GM19035 (cell line): ENCODE results near the gene TRPV3.

Experiments used
- ATAC-seq: cut with Tn5 transposase; IDR thresholded peaks from one replicate; pipeline ENCODE4 v1.9.1; 2021; ENCODE audit not compliant: unreplicated experiment

TRPV3 gene

GRCh38 chr17:3547628-3548027, 10.0 kb downstream of the TRPV3 start:
- no peak for ATAC-seq

GRCh38 chr17:3546997-3547396, 10.6 kb downstream of the TRPV3 start:
- no peak for ATAC-seq

DNA sequence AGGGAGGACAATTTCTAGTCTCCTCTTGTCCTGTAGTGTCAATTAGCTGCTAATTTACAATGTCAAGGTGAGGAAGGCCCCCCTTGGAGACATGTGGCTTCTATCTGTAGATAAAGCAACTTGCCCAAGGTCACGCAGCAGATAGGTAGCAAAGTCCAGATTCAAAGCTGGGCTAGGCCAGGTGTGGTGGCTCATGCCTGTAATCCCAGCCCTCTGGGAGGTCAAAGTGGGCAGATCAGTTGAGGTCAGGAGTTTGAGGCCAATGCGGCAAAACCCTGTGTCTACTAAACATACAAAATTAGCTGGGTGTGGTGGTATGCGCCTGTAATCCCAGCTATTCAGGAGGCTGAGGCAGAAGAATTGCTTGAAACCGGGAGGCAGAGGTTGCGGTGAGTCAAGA, 11.1 kb downstream of the TRPV3 start:
- ATAC-seq, result no peak

- no peak for ATAC-seq
Observed at GRCh38 chr17:3545151-3545550, 12.5 kb downstream of the TRPV3 start.

- ATAC-seq, result no peak
Observed at GRCh38 chr17:3544365-3544764, 13.2 kb downstream of the TRPV3 start.

GRCh38 chr17:3543453-3543852, 14.2 kb downstream of the TRPV3 start:
- no peak for ATAC-seq

DNA sequence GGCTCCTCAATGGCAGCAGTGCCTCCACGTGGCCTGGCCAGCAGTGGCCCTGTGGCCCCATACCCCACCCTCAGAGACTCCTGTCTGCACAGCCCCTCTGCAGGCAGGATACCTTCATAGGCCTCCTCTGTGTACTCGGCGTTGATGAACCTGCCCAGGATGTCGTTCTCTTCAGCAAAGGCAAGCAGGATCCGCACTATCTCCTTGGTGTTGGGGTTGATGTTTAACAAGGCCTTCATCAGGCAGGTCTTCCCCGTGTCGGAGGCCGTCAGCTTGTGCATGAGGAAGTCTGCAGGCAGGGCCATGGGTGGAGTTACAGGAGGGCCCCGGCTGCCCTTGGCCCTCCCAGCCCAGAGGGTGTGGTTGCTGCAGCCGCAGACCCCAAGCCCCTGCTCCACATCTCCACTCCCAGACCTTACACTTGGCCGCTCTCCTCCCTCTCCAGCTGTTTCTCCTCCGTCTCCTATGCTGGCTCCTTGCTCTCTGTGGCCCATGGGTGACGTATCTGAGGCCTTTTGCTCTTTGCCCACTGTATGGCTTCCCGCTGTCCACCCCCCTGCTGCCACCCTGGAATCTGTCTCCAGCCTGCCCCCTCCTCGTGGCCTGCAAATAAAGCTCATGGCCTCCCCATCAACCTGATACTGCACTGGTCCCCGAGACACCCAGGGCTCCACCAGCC, 15.1 kb downstream of the TRPV3 start:
- ATAC-seq, result no peak

GRCh38 chr17:3539881-3540540, 17.6 kb downstream of the TRPV3 start:
- no peak for ATAC-seq

- ATAC-seq, result no peak
Observed at GRCh38 chr17:3536716-3537115, 20.9 kb downstream of the TRPV3 start.

DNA sequence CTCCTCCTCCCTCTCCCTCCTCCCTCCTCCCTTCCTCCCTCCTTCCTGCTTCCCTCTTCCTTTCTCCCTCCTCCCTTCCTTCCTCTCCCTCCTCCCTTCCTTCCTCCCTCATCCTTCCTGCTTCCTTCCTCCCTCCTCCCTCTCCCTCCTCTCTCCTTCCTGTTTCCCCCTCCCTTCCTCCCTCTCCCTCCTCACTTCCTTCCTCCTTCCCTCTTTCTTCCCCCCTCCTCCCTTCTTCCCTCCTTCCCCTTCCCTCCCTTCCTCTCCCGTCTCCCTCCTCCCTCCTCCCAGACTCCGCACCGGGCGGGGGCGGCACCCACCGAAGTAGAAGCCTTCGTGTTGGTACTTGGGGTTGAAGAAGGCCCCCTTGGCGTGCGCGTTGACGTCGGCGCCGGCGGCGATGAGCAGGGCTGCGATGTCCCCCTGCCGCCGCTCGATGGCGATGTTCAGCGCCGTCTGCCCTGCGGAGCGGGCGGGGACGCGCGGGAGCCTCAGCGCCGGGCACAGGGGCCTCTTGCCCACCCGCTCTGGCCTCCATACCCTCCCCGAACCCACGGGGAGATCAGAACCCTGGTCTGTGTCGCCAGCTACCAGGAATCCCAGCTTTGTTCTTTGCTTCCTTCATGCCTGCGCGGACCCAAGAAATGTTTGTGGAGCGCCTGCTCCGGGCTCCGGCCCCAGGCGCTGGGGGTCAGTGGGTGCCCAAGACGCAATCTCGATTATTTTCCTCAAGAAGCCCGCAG, 22.2 kb downstream of the TRPV3 start:
- no peak for ATAC-seq

DNA sequence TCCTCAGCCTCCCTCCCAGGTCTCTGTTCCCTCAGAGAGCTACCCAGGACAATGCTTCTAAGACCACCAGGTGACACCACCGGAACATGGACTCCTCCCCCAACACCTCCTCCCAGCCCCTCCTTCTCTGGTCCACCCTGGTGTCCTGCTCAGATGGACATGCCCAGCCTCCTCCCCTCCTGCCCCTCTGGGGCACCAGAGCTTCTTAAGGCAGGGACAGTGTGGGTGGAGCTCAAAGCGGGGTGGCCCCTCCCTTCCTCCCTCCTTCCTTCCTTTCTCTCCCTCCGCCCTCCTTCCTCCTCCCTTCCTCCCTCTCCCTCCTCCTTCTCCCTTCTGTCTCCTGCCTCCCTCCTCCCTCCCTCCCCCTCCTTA, 22.7 kb downstream of the TRPV3 start:
- no peak for ATAC-seq

- no peak for ATAC-seq
Observed at GRCh38 chr17:3533752-3534151, 23.9 kb downstream of the TRPV3 start.

DNA sequence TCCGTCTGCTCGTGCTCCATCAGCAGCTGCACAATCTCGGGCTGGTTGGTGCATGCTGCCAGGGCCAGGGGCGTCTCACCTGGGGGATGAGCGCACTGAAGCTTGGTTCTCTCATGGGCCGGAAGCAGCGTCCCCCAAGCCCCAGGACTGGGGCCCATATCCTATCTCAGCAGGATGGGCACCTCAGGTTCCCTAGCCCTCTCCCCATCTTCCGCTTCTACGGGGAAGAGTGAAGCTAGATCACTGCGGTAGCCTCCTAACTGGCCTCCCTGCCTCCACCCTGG, 24.8 kb downstream of the TRPV3 start:
- no peak for ATAC-seq

DNA sequence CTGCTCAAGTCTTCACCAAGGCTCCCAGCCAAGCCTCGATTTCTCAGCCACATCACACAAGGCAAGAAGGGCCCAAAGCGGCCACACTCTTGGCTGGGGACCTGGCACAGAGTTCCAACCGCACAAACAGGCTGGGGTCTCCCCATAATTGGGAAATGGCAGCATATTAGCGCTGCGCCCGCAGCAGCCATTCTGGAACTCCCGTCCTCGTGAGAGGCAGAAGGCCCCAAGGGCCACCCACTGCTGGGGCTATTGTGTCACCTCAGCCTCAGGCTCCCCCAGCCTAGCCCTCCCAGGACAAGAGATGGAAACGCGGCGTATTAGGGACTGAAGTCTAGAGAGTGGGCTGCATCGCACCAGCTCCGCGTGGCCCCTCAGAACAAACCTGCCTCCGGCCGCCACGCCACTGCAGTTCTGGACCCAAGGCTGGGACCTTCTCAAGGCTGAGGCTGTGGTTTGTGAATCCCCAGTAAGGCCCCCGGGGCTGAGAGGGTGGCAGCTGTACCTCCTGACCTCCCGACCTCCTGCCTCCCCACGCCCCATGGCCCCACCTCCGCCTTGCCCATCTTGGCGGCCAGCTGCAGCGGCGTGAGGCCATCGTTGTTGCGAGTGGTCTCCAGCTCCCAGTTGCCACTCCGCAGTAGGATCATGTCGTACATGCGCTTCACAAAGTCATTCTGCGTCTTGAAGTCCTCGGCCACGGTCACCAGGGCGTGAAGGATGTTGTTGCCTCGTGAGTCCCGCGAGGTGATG, 25.3 kb downstream of the TRPV3 start:
- no peak for ATAC-seq

DNA sequence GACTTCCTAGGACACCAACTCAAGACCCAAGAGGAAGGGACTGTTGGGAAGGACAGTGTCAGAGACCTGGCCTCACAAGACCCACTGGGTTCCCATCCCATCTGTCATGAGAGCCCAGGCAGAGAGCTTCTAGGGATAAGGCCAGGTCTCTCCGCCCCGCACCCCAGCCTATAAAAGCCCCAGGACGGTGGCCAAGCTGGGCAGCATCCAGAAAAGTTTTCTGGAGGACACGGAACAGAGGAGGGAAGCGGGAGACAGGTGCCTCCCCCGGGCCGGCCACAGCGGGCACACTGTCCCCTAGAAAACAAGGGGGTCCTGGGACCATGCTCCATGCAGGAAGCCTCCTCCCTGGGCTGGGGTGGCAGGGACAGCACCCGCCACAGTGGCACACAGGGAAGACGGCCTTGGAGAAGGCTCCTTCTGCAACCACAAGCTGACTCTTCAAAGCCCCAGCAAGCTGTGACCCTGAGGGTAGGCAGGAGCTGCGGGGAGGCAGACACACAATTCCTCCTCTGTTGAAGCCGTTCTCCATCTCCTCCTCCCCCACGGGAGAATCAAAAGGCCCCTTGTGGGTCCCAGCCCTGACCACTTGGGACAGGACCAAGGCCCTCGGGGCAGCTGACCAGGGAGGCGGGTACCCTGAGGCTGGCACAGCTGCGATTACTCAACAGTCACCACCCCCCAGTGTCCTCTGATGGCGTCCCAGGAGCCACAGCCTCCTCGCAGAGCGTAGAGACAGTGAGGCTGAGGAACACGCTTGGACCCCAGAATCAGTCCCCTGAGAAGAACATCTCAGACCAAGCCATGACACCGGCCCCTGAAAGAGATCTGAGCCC, 26.1 kb downstream of the TRPV3 start:
- ATAC-seq, result no peak

DNA sequence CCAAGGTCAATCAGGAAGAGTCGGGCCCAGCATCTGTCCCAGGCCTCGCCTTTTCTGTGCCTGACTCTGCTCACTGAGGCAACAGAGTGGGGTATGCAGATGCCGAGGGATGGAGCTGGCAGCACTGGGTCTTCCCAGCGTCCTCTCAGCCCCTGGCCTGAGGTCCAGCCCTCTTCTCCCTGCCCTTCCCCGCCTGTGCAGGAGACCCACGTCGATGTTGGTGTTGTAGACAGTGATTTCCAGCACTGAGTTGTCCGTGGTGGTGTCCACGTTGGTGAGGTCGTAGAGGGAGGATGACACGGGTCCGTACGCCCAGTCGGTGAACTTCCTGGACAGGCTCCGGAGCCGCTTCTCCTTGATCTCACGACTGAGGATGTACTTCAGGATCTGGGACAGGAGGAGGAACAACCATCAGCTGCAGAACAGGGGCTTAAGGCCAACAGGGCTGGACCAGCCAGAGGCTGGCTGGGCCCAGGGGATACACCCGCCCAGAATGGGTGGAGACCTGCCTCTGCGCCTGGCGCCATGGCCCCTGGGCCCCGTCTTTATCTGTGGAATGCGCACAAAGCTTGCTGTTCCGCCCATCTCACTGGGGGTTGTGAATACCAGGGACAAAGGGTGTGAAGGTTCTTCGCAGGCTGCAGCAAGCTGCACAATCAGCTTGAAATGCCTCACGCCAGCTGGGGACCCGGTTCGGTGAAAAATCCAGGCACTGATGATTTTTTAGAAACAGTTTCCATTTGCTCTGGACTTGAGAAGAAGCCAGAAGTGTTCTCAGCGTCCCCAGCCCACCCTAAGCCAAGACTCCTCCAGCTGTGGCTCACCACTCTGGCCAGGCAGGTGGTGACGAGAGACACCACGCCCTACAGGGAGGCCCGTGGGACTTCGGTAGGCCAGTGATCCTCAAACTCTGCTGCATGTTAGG, 27.5 kb downstream of the TRPV3 start:
- no peak for ATAC-seq

- ATAC-seq, result no peak
Observed at GRCh38 chr17:3528880-3529511, 28.6 kb downstream of the TRPV3 start.

- no peak for ATAC-seq
Observed at GRCh38 chr17:3528403-3528851, 29.2 kb downstream of the TRPV3 start.

- no peak for ATAC-seq
Observed at GRCh38 chr17:3527896-3528295, 29.7 kb downstream of the TRPV3 start.
